Sigmoid colon (tissue), 7 donors: ENCODE results near the gene GRID1. TPM values are rescaled to one million over a fixed set of nuclear protein-coding genes. Genes with fewer than 3 reads are reported as not detected.

ENCODE experiments used
- DNase-seq: peaks from one replicate; pipeline ENCODE4 v3.0.0-alpha.2; 2019
- H3K27ac ChIP-seq, 4 donors: fragments of 200-600 bp; sonication (generic); one replicate each; pipeline ENCODE4 v1.5.1; 2016 to 2019; ENCODE audit warnings: mild to moderate bottlenecking in 1 of 4
- H3K27me3 ChIP-seq, 3 donors: fragments of 200-600 bp; sonication (generic); one replicate each; pipeline ENCODE4 v1.5.1; 2019; ENCODE audit warnings: mild to moderate bottlenecking in 1 of 3
- H3K36me3 ChIP-seq, 4 donors: fragments of 200-600 bp; sonication (generic); one replicate each; pipeline ENCODE4 v1.5.1; 2016 to 2019
- H3K4me1 ChIP-seq, 4 donors: fragments of 200-600 bp; sonication (generic); one replicate each; pipeline ENCODE4 v1.5.1; 2017 to 2019
- H3K4me3 ChIP-seq, 4 donors: fragments of 200-600 bp; sonication (generic); one replicate each; pipeline ENCODE4 v1.5.1; 2017 to 2019; ENCODE audit warnings: mild to moderate bottlenecking in 2 of 4, moderate library complexity in 1 of 4
- H3K9me3 ChIP-seq, 4 donors: fragments of 200-600 bp in 3 of 4; sonication (generic) in 3 of 4; one replicate each; pipeline versions ENCODE4 v1.5.1 to v1.6.1; 2013 to 2019
- EP300 ChIP-seq, 4 donors: sonication (generic); formaldehyde crosslinking; IDR thresholded peaks; one replicate each; pipeline ENCODE4 v1.6.1; 2017; ENCODE audit warnings: antibody characterized with exemption in 4 of 4
- POLR2A ChIP-seq, 2 donors: fragments of 450-650 bp; IDR thresholded peaks; one replicate each; pipeline ENCODE4 v1.6.1; 2016; ENCODE audit warnings: antibody characterized with exemption in 2 of 2, mild to moderate bottlenecking in 2 of 2, moderate library complexity in 2 of 2
- POLR2AphosphoS5 ChIP-seq, 4 donors: sonication (generic); formaldehyde crosslinking; IDR thresholded peaks; one replicate each; pipeline ENCODE4 v1.6.1; 2017; ENCODE audit warnings: antibody characterized with exemption in 4 of 4
- WGBS, 2 donors: extraction: QIAGEN DNeasy Blood & Tissue Kit; methylation state at CpG; one replicate each; pipeline ENCODE4 v1.1.7; 2013; 5-methylcytosine and 5-hydroxymethylcytosine counted together
- intact Hi-C: fragments of 100-400 bp; cut with DNase I; formaldehyde crosslinking; loops from one replicate; pipeline ENCODE4 v1.15.1; 2023
- polyA plus RNA-seq, 3 donors: library from polyadenylated mRNA; stranded (reverse); fragments of 200-250 nt; gene quantifications; one replicate each; pipeline ENCODE4 v1.2.3, GENCODE V29; 2013
- total RNA-seq, 4 donors: library from RNA; depleted of rRNA; stranded (reverse); fragments of >200 nt; gene quantifications; one replicate each; pipeline ENCODE4 v1.1.0, GENCODE V29; 2016
- TF ChIP-seq, protein P1 (sequence below), 4 experiments: fragments of 450-650 bp in 3 of 4; fragments of 200-600 bp in 1 of 4; IDR thresholded peaks; one replicate each; pipeline ENCODE4 v1.5.1; 2016 to 2019; ENCODE audit warnings: antibody characterized with exemption in 4 of 4, mild to moderate bottlenecking in 3 of 4, moderate library complexity in 2 of 4
- donor health status: healthy with polysubstance abuse.
- donor health status: Bipolar disorder and iron deficiency.
- donor health status: healthy.

The GRID1 gene
- total and polyA plus RNA-seq, 7 donors: 0.66 to 4.7 (median 1.1) TPM; not detected in 2

DNA sequence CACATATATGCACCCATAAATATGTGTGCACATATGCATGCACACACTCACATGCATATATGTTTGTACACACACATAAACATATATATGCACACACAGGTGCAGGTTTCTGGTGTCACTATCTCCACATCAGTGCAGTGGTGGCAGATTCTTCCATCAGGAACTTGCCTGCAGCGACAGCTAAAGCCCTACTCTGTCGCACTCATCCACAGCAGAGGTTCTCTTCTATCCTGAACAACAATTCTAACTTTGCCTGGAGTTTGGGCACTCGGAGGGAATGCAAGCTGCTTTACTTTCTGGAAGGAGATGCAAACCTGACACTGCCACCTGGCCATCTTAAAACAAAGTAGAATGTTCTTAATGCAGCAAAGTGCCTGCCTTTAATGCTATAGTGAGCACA lies 745.8 kb downstream of the GRID1 start:
- Histone ChIP-seq H3K4me1 (no peaks in the 10 kb centered on the region), H3K4me3 (no peak overlapping the region), H3K27me3 (no peaks in the 10 kb centered on the region), H3K27ac (no peak overlapping the region), H3K36me3 (no peaks in the 10 kb centered on the region), H3K9me3 (no peaks in the 10 kb centered on the region)
- intact Hi-C loops: no loop called here
- TF ChIP-seq POLR2A (IDR thresholded peaks at IDR 0.05) (no peak), POLR2AphosphoS5 (IDR thresholded peaks at IDR 0.05) (no peak), EP300 (IDR thresholded peaks at IDR 0.05) (no peak)
- TF ChIP-seq, protein P1, sequence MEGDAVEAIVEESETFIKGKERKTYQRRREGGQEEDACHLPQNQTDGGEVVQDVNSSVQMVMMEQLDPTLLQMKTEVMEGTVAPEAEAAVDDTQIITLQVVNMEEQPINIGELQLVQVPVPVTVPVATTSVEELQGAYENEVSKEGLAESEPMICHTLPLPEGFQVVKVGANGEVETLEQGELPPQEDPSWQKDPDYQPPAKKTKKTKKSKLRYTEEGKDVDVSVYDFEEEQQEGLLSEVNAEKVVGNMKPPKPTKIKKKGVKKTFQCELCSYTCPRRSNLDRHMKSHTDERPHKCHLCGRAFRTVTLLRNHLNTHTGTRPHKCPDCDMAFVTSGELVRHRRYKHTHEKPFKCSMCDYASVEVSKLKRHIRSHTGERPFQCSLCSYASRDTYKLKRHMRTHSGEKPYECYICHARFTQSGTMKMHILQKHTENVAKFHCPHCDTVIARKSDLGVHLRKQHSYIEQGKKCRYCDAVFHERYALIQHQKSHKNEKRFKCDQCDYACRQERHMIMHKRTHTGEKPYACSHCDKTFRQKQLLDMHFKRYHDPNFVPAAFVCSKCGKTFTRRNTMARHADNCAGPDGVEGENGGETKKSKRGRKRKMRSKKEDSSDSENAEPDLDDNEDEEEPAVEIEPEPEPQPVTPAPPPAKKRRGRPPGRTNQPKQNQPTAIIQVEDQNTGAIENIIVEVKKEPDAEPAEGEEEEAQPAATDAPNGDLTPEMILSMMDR (IDR thresholded peaks at IDR 0.05): no peak
- no peak for DNase-seq
- WGBS, 2 donors: 91 to 94% methylated on average over 3 of the region's 3 CpGs

- WGBS, 2 donors: 95 to 97% methylated on average over 9 of the region's 9 CpGs
- TF ChIP-seq, protein P1 (IDR thresholded peaks at IDR 0.05): no peak
- TF ChIP-seq POLR2A (IDR thresholded peaks at IDR 0.05): no peak
- no peak for TF ChIP-seq POLR2AphosphoS5 (IDR thresholded peaks at IDR 0.05)
- TF ChIP-seq EP300 (IDR thresholded peaks at IDR 0.05): no peak
- intact Hi-C loops: no loop called here
Measured at GRCh38 chr10:85619832-85620231, 746.8 kb downstream of the GRID1 start.

GRCh38 chr10:85618841-85619240 lies 747.8 kb downstream of the GRID1 start:
- no peak for DNase-seq
- no peaks in the 10 kb centered on the region for H3K27me3 ChIP-seq
- H3K4me3 ChIP-seq: no peak overlapping the region
- TF ChIP-seq, protein P1 (IDR thresholded peaks at IDR 0.05): no peak
- TF ChIP-seq POLR2A (IDR thresholded peaks at IDR 0.05): no peak
- no peak for TF ChIP-seq EP300 (IDR thresholded peaks at IDR 0.05)
- TF ChIP-seq POLR2AphosphoS5 (IDR thresholded peaks at IDR 0.05): no peak
- H3K9me3 ChIP-seq: no peaks in the 10 kb centered on the region
- no peaks in the 10 kb centered on the region for H3K36me3 ChIP-seq
- intact Hi-C loops: no loop called here
- no peaks in the 10 kb centered on the region for H3K4me1 ChIP-seq
- no peak overlapping the region for H3K27ac ChIP-seq
- 80 to 84% methylated on average over 3 of the region's 3 CpGs for WGBS, 2 donors

More at GRCh38 chr10:85619832-85620231, 746.8 kb downstream of the GRID1 start:
- no peaks in the 10 kb centered on the region for H3K9me3 ChIP-seq
- H3K4me3 ChIP-seq: no peak overlapping the region
- H3K27ac ChIP-seq: no peak overlapping the region
- no peak for DNase-seq
- H3K4me1 ChIP-seq: no peaks in the 10 kb centered on the region
- no peaks in the 10 kb centered on the region for H3K27me3 ChIP-seq
- H3K36me3 ChIP-seq: no peaks in the 10 kb centered on the region

DNA sequence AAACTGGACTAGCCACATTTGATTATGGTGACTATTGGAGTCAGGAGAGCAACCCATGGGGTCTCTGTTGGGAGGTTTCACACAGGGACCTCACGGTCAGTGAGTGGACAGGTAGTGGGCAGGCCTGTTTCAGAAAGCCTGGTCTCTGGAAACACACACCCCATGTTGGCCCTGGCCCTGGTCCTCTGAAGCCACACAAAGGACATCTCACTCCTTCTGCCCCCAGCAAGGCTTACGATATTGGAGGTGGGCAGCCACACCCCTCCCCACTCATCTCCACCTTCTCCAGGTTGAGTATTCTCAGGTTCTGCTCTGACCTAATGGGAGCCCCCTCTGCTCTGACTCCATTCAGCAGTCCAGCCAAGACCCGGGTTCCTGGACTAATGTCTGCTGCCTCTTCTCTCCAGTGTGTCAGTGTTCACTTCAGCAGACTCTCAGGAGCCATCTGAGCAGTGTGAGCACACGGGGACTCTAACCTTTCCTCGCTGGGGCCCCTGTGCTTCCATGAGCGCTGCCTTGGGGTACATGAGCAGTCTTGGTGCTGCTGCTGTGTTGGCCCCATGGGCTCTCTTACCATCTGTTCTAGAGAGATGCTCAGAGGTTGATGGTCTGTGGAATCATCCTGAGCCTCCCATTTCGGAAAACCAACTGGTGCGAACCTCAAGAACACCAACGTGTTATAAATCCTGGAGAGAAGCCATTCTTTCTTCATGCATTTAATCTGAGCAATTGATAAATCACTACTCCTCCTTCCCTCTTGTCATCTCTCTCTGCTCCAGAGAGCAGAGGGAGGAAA lies 748.6 kb downstream of the GRID1 start:
- Histone ChIP-seq H3K27me3 (no peaks in the 10 kb centered on the region), H3K4me1 (no peaks in the 10 kb centered on the region), H3K27ac (no peak overlapping the region), H3K4me3 (no peak overlapping the region), H3K36me3 (no peaks in the 10 kb centered on the region), H3K9me3 (no peaks in the 10 kb centered on the region)
- intact Hi-C loops: no loop called here
- TF ChIP-seq POLR2AphosphoS5 (IDR thresholded peaks at IDR 0.05): no peak
- TF ChIP-seq, protein P1 (IDR thresholded peaks at IDR 0.05): no peak
- no peak for TF ChIP-seq POLR2A (IDR thresholded peaks at IDR 0.05)
- no peak for TF ChIP-seq EP300 (IDR thresholded peaks at IDR 0.05)
- 92 to 96% methylated on average over 9 of the region's 9 CpGs for WGBS, 2 donors
- DNase-seq: no peak
